ENCODE data around the gene NRIP2. TPM values are rescaled to one million over a fixed set of nuclear protein-coding genes. Genes with fewer than 3 reads are reported as not detected.

Gene NRIP2
- polyA plus RNA-seq, 3 donors: 34.1 to 40.5 (median 34.3) TPM

DNA sequence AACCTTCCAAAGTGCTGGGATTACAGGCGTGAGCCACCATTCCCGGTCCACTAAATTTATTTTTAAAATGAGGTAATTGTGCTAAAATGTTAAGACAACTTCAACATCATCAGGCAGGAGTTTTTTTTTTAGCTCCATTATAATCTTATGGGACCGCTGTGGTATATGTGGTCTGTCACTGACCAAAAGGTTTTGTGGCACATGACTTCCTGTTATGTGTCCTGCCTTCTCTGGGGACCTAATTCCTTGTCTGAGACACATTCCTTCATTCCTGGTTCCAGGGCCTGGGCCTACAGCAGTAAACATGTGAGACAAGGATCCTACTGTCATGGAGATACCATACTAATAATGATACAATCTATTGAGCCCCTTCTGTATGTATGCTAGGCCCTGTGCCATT, 17.1 kb upstream of the NRIP2 start:
- DNase-seq (ENCODE audit: low read depth in 3 of 3, low spot score in 2 of 3): no peak

DNA sequence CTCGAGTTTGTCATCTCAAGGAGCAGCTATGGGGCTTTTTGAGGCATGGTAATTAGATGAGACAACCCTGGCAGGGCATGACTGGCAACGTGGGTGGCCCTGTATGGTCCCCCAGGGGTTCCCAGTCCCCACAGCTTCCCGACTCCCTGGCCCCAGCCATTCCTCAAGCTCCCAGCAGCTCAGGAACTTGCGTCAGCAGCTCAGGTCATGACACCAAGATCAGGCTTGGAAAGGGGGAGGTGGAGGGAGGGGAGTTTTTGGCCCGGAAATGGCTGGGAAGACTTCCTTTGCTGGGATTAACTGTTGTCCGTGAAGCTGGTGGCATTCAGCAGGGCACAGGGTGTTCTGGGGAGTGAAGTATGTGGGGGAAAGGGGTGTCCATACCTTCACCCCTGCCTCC, 10.4 kb upstream of the NRIP2 start:
- DNase-seq (ENCODE audit: low read depth in 3 of 3, low spot score in 2 of 3): no peak

DNA sequence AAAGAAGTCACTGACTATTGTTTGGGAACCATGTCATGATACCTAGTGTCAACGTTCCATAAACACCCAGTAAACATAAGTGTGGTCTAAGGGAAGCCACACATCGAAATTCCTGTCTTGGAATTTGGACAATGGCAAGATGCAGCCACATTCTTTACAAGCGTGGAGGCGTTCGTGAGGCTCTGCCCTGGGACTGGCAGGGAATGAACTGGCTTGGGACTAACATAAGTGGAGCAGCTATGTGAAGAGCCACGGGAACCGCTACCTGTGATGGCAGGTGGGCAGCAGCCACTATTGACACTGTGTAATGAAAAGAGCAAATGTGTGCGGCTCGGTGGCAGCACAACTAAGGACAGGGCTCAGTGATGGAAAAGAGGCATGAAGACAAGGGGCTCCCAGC, 10.0 kb upstream of the NRIP2 start:
- no peak for DNase-seq (ENCODE audit: low read depth in 3 of 3, low spot score in 2 of 3)

DNA sequence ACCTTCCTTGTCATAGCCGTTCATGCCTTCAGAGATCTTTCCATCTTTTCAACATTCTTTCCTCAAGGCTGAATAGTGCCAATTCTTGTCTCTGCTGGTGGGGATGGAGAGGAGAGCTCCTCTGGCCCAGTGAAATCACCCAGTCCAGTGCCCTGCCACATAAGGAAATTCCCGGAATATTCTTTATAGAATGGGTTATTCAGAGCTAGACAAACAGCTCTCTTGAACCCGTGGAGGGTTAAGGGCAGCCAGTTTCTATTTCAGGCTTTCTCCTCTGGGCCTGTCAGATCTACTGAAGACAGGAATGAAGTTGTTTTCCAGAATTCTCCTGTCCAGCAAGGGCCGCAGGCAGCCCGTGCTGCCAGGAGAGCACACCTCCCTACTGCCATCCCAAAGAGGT, 8.1 kb upstream of the NRIP2 start:
- DNase-seq (ENCODE audit: low read depth in 3 of 3, low spot score in 2 of 3): no peak

DNA sequence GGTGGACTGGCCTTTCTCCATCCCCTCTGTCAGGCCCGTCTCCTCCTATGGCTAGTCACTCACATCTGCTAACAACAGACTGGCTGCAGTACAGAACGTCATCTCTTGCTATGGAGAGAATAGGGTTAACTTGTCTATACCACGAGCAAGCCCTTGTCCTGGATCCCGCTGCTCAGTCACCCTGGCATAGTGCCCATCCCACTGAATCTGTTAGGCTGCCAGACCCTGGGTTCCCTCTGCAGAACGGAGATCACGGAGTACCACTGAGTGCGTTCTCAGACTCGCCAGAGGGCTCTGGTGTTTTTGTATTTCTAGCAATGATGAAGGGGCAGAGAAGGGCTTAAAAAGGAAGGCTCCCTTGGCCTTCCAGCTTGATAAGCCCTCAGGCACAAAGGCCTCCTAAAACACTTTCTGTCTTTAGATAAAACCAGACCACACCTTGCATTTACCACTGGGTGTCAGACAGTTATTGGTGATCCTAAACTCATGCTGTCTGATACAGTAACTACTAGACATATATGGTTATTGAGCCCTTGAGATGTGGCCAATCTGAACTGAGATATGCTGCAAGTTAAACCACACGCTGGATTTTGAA, 6.3 kb upstream of the NRIP2 start:
- no peak for DNase-seq (ENCODE audit: low read depth in 3 of 3, low spot score in 2 of 3)

DNA sequence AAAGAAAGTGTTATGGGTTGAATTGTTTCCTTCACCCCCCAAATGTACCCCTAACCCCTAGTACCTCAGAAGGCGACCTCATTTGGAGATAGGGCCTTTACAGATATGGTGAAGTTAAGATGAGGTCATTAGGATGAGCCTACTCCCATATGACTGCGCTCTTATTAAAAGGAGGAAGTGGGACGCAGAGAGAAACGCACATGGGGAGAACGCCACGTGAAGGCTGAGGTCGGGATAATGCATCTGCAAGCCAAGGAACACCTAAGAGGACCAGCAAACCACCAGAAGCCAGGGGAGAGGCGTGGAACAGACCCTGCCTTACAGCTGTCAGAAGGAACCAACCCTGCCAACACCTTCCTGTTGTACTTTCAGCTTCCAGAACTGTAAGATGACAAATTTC, 1.7 kb upstream of the NRIP2 start:
- DNase-seq (ENCODE audit: low read depth in 3 of 3, low spot score in 2 of 3): no peak

DNA sequence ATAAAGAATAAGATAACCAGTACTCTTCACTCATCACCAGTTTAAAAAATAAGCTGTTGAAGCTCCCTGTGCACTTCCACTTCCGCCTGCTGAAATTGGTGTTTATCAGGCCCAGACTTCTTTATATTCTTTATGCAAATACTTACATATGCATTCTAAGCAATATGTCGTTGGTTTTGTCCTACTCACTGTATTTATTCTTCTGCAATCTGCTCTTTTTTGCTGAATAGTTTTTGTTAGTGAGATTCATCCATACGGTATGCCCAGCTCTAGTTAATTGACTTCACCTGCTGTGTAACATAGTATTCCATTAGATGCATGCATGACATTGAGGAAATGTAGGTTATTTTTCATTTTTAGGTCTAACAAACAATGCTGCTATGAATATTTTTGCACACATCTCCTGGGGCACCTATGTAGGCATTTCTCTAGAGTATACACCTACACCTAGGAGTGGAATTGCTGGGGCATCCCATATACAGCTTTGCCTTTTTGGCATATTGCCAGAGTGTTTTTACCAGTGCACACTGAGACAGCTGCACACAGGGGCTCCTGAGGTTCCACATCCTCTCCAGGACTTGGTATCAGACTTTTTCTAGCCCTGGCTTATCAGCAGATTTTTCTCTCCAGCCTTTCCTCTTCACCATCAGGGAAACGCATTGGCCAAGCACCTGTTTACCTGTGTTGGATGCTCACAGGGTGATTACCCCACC, 1.0 kb upstream of the NRIP2 start:
- DNase-seq (ENCODE audit: low read depth in 3 of 3, low spot score in 2 of 3): no peak

DNA sequence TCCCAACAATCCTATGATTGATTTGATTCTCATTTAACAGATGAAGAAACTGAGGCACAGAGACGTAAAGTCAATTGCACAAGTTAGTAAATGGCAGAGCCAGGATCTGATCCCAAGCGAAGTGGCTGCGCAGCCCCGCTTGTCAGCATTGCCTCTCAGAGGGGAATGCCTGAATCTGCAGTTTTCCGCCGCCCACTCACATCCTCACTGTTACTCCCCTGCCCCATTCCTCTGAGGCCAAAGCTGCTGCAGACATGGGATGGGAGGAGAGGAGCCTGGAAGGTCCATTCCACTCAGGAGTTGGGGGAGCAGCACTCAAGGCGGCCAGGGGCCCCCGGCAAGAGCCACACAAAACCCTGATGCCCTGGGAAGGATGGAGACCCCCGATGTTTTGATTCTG, 1.0 kb downstream of the NRIP2 start:
- no peak for DNase-seq (ENCODE audit: low read depth in 3 of 3, low spot score in 2 of 3)

DNA sequence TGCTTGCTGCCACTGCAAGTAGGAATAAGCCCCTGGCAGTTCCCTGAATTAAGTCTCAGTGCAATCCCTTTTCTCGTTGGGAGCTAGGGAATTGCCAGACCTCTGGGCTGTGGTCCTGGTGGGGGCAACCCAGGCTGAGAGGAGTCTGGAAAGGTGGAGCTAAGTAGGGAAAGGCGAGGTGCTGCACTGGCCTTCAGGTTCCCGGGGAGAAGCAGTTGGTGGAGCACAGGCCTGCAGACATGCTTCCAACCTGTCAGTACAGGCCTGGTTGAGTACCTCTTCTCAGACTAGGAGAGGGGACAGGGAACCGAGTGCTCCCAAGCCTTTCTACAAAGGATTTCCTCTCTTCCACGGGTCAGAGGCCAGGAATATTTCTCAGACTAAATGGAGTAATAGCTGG, 1.5 kb downstream of the NRIP2 start:
- no peak for DNase-seq (ENCODE audit: low read depth in 3 of 3, low spot score in 2 of 3)

DNA sequence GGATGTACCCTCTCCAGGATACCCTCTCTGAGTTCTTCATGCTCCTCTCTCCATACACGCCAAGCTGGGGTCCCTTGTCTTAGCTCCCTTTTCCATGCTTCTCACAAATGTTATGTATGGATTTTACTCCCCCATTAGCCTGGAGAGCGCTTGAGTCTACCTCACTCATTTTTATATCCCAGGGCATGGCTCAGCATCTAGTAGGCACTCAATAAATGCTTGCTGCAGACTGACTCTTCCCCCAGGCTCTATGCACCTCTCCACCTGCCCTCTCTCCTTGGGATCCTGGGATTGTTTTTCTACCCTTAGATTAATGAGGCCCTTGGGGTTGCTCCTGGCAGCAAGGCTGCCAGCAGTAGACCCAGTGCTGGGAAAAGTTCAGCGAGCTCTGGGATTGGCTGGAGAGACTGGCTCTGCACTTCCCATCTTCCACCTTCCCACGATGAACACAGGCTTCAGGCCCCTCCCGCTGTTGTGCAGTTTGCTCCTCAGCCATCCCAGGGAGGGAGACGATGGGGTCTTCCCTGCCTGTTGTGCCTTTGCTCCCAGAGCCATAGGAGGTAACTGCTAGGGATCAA, 2.2 kb downstream of the NRIP2 start:
- DNase-seq (ENCODE audit: low read depth in 3 of 3, low spot score in 2 of 3): no peak

DNA sequence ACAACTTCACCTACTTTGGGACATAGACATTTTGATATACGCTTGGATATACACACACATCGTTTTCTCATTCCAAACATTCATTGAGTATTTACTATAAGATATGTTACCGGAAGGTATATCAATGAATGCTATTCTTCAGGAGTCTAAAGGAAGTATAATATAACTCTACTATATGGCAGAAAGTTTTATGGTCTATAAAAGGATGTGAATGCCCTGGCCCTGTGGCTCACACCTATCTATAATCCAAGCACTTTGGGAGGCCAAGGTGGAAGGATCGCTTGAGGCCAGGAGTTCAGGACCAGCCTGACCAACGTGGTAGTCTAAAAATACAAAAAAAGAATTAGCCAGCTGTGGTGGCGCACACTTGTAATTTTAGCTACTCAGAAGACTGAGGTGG, 5.6 kb downstream of the NRIP2 start:
- no peak for DNase-seq (ENCODE audit: low read depth in 3 of 3, low spot score in 2 of 3)

DNA sequence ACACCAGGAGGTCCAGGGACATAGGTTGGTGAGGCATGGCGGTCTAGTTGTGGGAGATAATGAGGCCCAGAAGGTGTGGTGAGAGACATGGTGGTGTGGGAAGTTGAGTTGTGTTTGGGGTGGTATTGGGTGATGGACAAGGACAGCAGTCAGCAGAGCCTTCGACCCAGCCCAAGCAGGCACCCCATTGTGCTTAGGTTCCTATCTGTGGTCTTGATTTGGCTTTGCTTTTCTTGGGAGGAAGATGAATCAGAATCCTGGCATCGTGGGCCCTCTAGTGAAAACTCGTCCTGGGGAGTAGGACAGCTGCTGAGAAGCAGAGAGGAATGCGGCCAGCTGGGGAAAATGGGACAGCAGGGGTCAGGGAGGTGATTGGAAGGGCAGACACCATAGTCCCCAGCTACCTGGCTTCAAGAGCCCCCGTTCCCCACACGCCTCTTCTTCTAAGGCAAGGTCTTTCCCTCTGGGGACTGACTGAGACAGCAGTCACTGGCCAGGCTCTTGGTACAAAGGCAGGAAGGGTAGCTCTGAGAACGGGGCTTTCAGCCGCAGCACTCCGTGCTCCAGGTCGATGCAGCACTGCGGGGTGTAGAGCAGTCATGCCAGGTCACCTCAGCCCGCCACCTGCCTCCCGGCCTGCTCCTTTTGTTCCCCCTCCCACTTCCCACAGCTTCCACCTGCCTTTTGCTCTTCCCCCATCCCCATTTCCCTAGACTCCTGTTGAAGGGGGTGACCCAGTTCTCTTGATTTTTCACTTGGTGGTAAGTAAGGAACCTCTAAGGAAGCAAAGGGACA, 7.9 kb downstream of the NRIP2 start:
- no peak for DNase-seq (ENCODE audit: low read depth in 3 of 3, low spot score in 2 of 3)

DNA sequence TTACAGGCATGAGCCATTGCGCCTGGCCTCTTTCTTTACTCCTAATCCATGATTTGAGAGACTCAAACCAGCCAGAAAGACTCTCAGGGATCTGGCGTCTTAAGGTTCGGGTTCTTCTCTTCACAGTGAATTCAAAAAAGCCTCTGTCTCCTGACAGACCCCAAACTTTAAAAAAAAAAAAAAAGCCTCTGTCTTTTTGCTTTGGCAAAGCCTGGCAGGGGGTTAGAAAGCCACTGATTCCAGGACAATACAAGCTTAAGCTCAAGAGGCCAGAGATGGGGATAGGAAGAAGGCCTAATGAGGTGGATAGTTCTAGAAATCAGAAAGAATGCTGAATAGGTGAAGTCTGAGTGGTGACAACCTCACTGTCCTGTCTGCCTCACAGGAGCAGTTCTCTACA, 8.8 kb downstream of the NRIP2 start:
- DNase-seq (ENCODE audit: low read depth in 3 of 3, low spot score in 2 of 3): no peak

DNA sequence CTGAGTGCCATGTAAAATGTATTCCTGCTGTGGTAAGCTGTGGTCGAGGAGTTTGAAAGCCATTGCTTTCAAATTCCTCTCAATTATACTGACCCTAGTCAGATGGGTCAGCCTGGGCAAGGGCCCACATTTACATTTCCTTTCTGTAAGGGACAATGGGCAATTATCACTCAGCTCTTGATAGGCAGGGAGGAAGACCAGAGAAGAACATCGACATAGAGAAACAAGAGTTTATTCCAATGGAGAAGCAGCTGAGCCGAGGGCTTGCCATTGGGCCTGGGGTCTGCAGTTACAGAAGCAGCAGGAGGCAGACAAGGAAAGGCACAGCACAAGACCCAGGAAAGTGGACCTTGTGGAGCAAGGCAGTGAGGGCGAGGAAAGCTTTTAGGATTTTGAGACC, 9.7 kb downstream of the NRIP2 start:
- no peak for DNase-seq (ENCODE audit: low read depth in 3 of 3, low spot score in 2 of 3)

DNA sequence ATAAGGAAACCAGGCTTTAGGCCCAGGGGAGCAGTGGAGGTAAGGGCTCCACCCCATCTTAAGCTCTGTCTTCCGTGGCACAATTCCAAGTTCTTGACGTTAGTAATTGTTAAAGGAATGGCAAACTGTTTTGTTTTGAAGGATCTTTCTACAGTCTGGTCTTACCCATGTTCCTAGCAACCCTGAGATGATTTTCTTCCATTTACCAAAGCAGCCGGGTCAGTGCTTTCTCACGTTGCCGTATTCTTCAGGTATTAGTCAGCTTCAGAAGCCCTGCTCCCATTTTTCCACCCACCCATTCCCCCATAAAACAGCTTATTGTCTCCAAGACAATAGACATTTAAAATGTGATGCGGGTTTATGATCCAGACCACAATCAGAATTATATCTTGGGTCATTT, 10.3 kb downstream of the NRIP2 start:
- no peak for DNase-seq (ENCODE audit: low read depth in 3 of 3, low spot score in 2 of 3)

DNA sequence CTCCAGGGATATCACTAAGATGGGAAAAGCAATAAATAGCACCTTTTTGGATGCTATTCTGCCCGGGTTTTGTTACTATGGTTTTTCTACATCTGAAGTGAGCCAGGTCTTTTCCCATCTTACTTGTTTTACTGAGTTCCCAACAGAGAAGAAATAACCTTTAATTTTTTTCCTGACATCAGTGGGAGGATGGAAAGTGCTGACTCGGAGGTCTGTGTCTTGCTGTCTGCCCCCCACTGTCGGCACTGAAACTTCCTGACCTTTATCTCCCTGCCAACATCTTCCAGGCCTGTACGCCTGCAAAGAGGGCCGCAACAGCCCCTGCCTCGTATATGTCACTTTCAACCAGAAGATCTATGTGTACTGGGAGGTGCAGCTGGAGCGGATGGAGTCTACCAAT, 11.4 kb downstream of the NRIP2 start:
- DNase-seq (ENCODE audit: low read depth in 3 of 3, low spot score in 2 of 3): no peak

DNA sequence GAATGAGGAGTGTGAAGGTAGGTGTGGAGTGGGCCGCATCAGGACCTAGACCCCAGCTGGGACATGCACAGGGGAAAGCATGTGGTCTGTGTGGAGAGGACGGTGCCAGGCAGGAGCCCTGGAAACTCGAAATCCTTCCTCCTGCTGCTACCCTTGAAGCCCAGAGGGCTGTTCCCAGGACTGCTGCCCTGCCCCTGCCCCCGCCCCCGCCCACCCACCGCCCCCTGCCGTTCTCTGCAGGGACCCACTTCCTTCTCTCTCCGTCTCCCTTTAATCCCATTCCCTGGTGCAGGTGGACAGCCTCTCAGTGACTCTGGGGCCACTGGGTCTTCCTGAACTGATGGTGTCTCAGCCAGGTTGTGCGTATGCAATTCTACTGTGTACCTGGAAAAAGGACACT, 14.4 kb downstream of the NRIP2 start:
- DNase-seq (ENCODE audit: low read depth in 3 of 3, low spot score in 2 of 3): no peak

DNA sequence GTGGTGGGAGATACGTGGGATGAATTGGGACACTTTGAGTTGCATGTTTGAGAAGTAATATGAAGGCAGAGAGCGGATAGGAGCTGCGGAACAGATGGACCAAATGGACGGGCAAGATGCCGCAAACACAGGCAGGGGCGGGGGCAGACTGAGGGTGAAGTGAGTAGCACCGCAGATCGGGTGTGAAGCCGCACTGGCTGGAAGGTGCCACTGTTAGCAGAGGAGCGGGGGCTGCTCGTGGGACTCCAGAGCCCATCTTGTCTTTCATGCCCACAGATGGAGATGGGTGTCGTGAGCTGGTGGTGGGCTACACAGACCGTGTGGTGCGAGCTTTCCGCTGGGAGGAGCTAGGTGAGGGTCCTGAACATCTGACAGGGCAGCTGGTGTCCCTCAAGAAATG, 15.0 kb downstream of the NRIP2 start:
- no peak for DNase-seq (ENCODE audit: low read depth in 3 of 3, low spot score in 2 of 3)

DNA sequence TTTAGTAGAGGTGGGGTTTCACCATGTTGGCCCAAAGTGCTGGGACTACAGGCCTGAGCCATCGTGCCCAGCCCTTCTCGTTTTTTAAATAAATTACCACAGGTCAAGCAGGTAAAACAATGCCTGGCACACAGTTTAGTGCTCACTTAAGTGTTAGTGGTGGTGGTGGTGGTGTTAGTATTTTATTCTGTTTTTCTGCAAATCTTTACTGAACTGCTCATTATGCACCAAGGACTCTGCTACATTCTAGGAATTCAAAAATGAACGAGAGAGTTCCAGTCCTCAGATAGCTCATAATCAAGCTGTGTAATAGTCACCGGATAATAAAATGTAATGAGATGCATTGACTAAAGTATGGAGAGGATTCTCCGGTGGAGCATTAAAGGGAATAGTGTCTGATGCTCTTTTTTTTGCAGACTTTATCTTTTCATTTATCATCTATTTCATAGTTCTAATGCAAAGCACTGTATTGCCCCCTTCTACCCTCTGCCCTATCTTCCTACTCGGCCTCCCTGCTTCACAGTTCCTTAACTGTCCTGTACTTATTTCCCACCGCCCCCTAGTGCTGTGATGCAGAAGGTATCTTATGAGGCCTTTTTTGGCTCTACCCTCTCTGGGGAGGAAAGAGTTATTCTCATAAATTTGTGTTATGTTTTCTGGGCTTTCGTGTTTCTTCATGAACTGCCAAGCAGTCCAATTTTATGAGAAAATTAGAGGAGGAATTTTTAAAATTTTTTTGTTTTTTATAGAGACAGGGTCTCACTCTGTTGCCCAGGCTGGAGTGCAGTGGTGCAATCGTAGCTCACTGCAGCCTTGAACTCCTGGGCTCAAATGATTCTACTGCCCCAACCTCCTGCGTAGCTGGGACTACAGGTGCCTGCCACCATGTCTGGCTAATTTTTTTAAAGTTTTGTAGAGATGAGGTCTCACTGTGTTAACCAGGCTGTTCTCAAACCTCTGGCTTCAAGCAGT, 21.3 kb downstream of the NRIP2 start:
- no peak for DNase-seq (ENCODE audit: low read depth in 3 of 3, low spot score in 2 of 3)

Measured in right renal cortex interstitium (tissue), 3 donors.